ENCODE measurements around the gene MBD3L5.

GRCh38 chr19:7069904-7070226 lies 39.5 kb downstream of the MBD3L5 start:
- TF ChIP-seq CTCF (IDR thresholded peaks at IDR 0.05) (no peak), POLR2A (IDR thresholded peaks at IDR 0.05) (no peak)
